Stimulated activated naive CD8-positive, alpha-beta T cell treated with anti-CD3 and anti-CD28 coated beads, Interleukin-15, amount 100 ng/mL, for 72 hours (primary cell): Measurements from ENCODE around the gene GH1.

Experiments used
- ATAC-seq: fragments of 150-1000 bp; cut with Tn5 transposase; 2 replicates; pipeline ENCODE4 v1.10.0; 2021; ENCODE audit warnings: mild to moderate bottlenecking, moderate library complexity
- DNase-seq, 2 donors: peaks; one replicate each; pipeline ENCODE4 v3.0.0; 2021 to 2022
- H3K27ac Mint-ChIP-seq, 2 donors: one replicate each; pipeline ENCODE4 v1.8.0; 2022; ENCODE audit warnings: mild to moderate bottlenecking in 2 of 2, mixed read lengths in 2 of 2, moderate library complexity in 2 of 2
- H3K27me3 Mint-ChIP-seq: one replicate; pipeline ENCODE4 v1.8.0; 2022; ENCODE audit warnings: mixed read lengths
- H3K4me1 Mint-ChIP-seq: one replicate; pipeline ENCODE4 v1.8.0; 2022; ENCODE audit warnings: mild to moderate bottlenecking, mixed read lengths
- H3K4me3 Mint-ChIP-seq, 2 donors: one replicate each; pipeline ENCODE4 v1.8.0; 2022; ENCODE audit warnings: mild to moderate bottlenecking in 2 of 2, mixed read lengths in 2 of 2, moderate library complexity in 1 of 2
- H3K9me3 Mint-ChIP-seq, 2 donors: one replicate each; pipeline ENCODE4 v1.8.0; 2022; ENCODE audit warnings: mixed read lengths in 2 of 2

GH1 gene

DNA sequence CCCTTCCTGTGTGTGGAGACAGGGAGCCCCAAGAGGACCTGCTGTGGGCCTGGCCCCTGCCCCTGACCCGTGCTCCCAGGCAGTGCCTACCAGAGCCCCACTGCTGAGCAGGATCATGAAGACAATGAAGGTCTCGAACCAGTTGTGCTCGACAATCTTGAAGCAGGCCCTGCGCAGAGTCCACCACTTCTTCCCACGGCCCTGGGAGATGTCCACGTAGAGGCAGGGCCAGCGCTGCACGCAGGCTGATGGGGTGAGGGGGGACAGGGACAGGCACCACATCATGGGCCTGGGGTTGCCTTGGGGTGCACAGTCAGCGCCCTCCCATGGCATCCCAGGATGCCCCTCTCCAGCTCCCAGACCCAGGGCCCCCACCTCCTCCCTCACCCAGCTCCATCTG lies 29.9 kb upstream of the GH1 start:
- Mint-ChIP-seq H3K27me3 (no peaks in the 10 kb centered on the region), H3K4me3 (no peak overlapping the region), H3K4me1 (peaks cover 34% of the 10 kb centered on the region), H3K9me3 (no peaks in the 10 kb centered on the region), H3K27ac (no peak overlapping the region)
- ATAC-seq (no peak), DNase-seq (no peak)

DNA sequence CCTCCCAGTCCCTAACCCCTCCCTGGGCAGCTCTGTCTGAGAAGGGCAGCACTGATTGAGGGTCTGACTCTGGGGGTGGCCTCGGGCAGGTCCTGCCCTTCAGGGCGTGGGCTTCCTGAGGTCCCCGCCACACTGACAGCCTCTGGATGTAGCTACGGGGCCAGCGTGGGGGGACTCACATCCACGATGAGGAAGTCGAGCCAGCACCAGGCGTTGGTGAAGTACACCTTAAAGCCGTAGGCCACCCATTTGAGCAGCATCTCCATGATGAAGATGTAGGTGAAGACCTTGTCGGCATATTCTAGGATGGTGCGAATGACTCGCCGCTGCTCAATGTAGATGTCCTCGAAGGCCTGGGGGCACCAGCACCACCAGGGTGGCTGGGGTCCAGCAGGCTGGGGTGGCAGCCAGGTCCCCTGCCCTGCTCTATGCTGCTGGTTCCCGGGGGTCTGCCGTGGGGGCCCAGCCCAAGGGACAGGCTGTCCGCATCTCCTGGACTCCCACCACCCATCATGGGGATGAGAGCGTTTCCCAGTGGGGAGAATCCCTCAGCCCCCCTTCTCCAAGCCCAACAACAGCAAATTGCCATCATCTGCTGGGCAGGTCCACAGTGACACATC lies 29.2 kb upstream of the GH1 start:
- Mint-ChIP-seq H3K4me3 (no peak overlapping the region), H3K9me3 (no peaks in the 10 kb centered on the region), H3K4me1 (peaks cover 28% of the 10 kb centered on the region), H3K27me3 (no peaks in the 10 kb centered on the region), H3K27ac (no peak overlapping the region)
- DNase-seq, result no peak
- ATAC-seq, result no peak

DNA sequence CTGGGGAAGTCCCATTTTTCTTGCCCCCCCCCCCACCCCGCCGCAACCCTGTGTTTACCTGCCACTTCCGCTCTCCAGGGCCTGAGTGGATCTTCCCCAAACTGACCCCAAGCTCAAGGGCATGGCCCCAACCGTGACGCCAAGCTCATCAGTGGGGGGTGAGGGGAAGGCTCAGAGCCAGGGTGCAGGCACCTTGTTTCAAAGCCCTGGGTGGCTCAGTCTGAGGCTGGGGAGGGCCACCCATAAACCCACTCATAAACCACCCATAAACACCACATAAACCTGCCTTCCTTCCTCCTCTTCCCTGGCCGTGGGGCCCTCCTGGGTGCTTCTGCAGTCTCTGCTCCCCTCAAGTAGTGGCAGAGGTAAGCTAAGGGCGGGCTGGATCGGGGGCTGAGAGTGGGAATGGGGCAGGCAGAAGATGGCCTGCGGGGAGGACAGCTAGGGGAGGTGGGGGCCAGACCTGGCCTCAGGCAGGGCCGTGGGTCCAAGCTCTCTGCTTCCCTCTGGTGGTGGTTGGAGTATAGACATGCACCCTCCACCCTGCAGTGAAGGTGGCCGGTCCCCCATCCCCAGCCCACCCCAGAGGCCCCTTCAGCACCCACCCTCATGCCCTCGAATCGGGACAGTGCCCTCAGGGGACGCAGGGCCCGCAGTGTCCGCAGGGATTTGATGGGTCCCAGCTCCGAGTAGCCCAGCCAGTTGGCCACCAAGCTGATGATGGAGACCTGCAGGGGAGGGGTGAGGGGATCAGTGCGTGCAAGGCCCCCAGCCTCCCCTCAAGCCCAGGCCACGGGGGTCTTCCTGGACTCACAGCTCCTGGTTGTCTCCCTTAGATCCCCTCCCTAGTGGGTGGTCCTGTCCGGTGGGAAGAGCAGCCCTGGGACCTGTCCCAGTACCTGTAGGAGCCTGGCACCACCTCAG lies 28.1 kb upstream of the GH1 start:
- DNase-seq, result peak; percentile 74 to 77
- ATAC-seq, result peak; percentile 87
- Mint-ChIP-seq H3K27me3 (no peaks in the 10 kb centered on the region), H3K4me1 (peaks cover 23% of the 10 kb centered on the region), H3K9me3 (no peaks in the 10 kb centered on the region), H3K27ac (peak overlapping the region; percentile 82 to 94), H3K4me3 (peak overlapping the region; percentile 81 to 86)

DNA sequence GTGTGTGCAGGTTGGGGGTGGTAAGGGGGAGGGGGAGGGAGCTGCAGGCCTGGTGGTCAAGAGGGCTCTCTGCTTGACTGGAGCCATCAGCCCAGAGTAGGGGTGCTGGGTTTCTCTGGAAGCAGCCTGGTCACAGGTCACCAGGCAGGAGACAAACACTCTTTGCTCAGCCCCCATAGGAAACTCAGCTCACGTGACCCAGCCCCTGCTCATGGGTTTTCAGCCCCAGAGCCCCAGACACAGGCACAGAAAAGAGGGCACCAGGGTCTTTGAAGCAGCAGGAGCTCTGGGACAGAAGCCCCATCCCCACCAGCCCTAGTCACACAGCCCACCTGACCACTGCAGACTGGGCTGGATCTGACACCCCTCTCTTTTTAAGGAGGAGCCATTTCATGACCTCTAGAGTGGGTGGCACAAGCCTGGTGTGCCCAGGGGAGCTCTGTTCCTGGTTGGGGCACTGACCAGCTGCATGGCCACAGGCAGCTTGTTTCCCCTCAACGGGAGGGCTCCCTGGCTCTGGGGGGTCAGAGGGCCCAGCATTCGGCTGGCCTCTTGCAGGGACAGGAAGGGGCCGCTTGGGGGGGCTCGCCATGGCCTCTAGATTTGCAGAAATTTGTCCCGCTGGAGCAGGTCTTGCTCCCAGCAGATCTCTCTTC lies 27.3 kb upstream of the GH1 start:
- Mint-ChIP-seq H3K4me1 (peaks cover 23% of the 10 kb centered on the region), H3K27me3 (no peaks in the 10 kb centered on the region), H3K27ac (peak overlapping the region; percentile 42 to 82), H3K9me3 (no peaks in the 10 kb centered on the region), H3K4me3 (peak overlapping the region; percentile 81 to 86)
- ATAC-seq (peak; percentile 4), DNase-seq (no peak)

DNA sequence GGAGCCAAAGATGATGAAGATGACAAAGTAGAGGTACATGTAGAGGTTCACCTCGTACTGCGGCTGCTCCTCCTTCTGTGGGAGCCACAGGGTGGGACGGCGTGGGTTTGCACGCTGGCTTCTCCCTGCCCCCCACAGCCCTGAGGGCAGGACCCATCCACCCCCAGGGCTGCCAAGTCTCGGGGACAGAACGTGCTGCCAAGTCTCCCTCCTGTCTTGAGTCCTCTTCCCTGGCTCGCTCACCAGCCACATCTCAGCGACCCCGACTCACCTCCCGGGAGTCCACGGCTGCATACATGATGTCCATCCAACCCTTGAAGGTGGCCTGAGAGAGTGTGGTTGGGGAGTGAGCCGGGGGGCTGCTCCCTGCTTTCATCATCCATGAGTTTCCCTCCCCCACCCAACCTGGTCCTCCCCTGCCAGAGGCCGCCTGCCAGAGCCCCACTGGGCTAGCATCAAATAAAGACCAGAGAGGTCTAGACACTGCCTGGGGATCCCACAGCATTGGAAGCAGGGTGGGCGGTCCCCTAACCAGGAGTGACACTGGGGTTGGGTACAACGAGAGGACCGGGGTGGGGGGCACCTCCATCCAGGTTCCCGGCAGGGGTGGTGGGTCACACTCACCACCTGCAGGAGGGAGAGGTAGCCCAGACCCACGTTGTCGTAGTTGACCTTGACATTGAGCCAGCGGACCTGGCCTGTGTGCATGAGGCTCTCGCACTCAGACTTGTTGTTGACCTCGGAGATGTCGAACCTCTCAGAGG lies 26.3 kb upstream of the GH1 start:
- H3K9me3 Mint-ChIP-seq, result no peaks in the 10 kb centered on the region
- H3K27me3 Mint-ChIP-seq, result no peaks in the 10 kb centered on the region
- ATAC-seq (no peak), DNase-seq (no peak)
- peaks cover 23% of the 10 kb centered on the region for H3K4me1 Mint-ChIP-seq
- H3K4me3 Mint-ChIP-seq, result peak overlapping the region in 1 of 2 donors; percentile 21
- H3K27ac Mint-ChIP-seq, result peak overlapping the region in 1 of 2 donors; percentile 16

DNA sequence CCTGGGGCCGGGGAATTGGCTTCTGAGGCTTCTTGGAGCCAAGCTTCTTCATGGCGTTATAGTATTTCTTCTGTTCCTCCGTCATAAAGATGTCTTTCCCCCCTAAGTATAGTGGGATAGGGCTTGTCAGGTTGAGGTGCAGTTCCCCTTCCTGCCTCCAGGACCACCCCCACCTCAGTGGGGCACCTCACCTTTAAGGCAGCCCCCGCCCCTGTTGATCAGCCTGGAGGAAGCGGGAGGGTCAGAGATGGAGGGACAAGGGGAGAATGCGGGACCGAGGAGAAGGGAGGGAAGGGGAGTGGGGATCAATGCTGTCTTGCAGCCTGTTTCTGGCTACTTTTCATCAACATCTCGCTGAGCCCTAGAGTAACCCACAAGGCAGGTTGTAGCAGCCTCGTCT lies 25.1 kb upstream of the GH1 start:
- Mint-ChIP-seq H3K27me3 (no peaks in the 10 kb centered on the region), H3K4me3 (no peak overlapping the region), H3K4me1 (peaks cover 27% of the 10 kb centered on the region), H3K27ac (no peak overlapping the region), H3K9me3 (no peaks in the 10 kb centered on the region)
- DNase-seq (no peak), ATAC-seq (no peak)

DNA sequence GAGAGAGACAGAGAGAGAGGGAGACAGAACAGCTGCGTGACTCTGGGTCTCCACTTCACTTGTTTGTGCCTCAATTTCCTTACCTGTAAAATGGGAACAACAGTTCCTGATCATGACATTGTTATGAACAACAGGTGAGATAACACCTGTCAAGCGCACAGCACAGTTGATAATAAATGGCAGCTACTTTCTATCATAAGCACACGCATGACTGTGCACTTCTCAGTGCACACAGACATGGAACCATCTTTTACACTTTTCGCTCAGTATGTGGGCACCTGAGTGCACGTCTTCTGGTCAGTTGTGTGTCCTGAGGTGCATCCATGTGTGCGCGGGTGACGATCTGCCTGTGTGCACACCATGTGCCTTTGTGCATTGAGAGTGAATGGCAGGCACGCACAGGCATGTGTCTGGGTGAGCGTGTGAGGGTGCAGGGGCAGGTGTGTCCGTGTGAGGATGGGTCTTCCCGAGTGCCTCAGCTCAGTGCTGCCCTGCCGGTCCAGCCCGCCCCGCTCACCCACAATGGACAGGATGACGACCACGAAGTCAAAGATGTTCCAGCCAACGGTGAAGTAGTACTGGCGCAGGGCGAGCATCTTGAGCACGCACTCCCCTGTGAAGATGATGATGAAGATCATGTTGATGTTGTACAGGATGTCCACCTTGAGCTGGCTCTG lies 23.8 kb upstream of the GH1 start:
- Mint-ChIP-seq H3K4me1 (peaks cover 31% of the 10 kb centered on the region), H3K27me3 (no peaks in the 10 kb centered on the region), H3K27ac (no peak overlapping the region), H3K4me3 (no peak overlapping the region), H3K9me3 (no peaks in the 10 kb centered on the region)
- DNase-seq (no peak), ATAC-seq (no peak)

DNA sequence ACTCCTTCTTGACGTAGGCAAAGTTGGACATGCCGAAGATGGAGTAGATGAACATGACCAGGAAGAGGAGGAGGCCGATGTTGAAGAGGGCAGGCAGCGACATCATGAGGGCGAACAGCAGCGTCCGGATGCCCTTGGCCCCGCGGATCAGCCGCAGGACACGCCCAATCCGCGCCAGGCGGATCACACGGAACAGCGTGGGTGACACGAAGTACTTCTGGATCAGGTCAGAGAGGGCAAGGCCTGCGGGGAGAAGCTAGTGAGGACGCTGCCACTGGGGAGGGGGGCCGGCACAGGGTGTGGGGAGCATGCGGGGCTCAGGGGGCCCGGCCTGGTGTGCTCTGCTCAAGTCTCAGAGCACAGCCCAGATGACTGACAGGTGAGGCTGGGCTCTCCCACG lies 23.1 kb upstream of the GH1 start:
- no peak for DNase-seq
- Mint-ChIP-seq H3K4me3 (no peak overlapping the region), H3K4me1 (peaks cover 27% of the 10 kb centered on the region), H3K9me3 (no peaks in the 10 kb centered on the region), H3K27ac (no peak overlapping the region), H3K27me3 (no peaks in the 10 kb centered on the region)
- ATAC-seq, result no peak

DNA sequence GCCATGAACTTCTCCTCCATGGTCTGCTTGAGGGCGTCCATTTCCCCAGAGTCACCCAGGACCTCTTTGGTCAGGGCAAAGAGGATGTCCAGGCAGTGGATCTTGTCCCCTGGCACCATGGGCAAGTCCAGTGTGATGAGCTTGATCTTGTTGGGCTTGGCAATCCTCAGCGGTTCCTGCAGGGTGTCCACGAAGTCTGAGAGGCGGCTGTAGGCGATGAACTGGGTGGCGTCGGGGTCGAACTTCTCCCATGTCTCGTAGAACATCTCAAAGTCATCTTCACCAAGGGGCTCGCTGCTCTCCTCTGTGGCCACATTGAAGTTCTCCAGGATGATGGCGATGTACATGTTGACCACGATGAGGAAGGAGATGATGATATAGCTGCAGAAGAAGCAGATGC lies 22.5 kb upstream of the GH1 start:
- DNase-seq, result no peak
- Mint-ChIP-seq H3K27me3 (no peaks in the 10 kb centered on the region), H3K4me1 (peaks cover 21% of the 10 kb centered on the region), H3K27ac (no peak overlapping the region), H3K4me3 (no peak overlapping the region), H3K9me3 (no peaks in the 10 kb centered on the region)
- no peak for ATAC-seq

DNA sequence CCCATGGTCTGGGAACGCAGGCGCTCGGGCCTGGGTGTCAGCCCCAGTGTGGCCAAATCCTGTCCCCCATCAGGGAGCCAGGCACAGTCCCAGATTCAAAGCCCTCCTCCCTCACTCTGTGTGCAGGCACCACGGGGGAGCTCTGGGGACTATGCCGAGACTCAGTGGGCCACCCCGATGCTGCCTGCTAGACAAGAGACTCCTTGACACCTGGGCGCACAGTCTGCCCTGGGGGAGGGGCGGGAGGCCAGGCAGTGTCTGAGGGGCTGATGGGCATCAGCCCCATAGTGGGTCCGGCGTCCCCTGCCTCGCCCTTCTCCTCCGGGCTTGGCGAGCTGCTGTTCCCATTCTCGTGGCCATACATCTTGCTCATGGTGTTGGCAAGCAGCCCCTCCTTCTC lies 21.9 kb upstream of the GH1 start:
- H3K4me1 Mint-ChIP-seq, result peaks cover 16% of the 10 kb centered on the region
- H3K27me3 Mint-ChIP-seq, result no peaks in the 10 kb centered on the region
- no peaks in the 10 kb centered on the region for H3K9me3 Mint-ChIP-seq
- no peak overlapping the region for H3K4me3 Mint-ChIP-seq
- no peak for DNase-seq
- ATAC-seq, result peak; percentile 22
- H3K27ac Mint-ChIP-seq, result no peak overlapping the region

DNA sequence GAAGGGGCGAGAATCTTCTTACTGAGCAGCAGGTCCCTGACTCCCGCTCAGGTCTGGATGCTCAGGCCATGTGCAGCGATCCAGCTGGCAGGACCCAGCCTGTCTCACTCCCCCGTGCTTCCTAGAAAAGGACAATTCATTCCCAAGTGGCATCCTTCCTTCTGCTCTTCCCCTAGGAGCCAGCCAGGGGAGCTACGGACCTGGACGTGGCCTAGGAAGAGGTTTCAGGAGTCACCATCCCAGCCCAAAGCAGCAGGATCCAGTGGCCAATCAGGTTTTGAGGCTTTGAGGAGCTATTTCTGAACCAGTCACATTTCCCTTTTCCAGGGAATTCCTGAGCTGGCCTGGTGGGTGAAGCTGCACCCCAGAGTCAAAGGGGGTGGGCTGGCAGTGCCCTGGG lies 21.2 kb upstream of the GH1 start:
- Mint-ChIP-seq H3K4me3 (no peak overlapping the region), H3K9me3 (no peaks in the 10 kb centered on the region), H3K4me1 (peaks cover 9% of the 10 kb centered on the region), H3K27ac (no peak overlapping the region), H3K27me3 (no peaks in the 10 kb centered on the region)
- no peak for ATAC-seq
- DNase-seq, result no peak

DNA sequence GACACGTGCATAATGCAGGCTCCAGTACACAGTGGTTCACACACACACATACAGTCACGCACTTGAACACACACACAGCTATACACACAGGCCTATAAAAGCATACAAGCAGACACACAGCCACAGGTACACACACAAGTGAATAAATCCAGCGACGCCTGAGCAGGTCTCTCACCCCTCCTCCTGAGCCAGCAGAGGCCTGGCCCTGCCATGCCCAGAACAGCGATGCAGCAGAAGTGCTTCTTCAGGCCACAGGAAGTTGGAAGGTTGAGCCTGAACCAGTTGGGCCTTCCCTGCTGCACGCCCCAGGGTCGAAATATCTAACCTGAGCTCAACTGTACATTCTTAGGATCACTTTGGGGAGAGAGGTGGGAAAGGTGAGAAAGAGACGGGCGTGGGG lies 20.8 kb upstream of the GH1 start:
- no peak for ATAC-seq
- Mint-ChIP-seq H3K9me3 (no peaks in the 10 kb centered on the region), H3K27me3 (no peaks in the 10 kb centered on the region), H3K4me1 (peaks cover 8% of the 10 kb centered on the region), H3K4me3 (no peak overlapping the region), H3K27ac (peak overlapping the region in 1 of 2 donors; percentile 16)
- DNase-seq, result no peak

DNA sequence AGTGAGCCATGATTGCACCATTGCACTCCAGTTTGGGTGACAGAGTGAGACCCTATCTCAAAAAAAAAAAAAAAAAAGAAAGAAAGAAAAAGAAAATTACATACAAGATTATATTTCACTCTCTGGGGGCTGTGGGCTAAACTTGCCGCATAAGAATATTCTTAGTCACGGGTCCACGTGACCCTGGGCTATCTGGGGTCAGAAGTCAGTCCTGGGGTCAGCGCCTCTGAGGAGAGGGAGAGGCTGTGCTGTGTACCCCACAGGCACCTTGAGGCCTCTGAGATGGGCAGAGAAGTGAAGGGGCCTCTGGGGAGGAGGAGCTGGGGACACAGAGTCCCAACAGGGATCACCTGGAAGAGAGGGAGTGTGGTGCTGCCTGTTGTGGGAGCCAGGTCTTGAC lies 19.3 kb upstream of the GH1 start:
- Mint-ChIP-seq H3K4me3 (no peak overlapping the region), H3K27ac (peak overlapping the region in 1 of 2 donors; percentile 10), H3K9me3 (no peaks in the 10 kb centered on the region), H3K4me1 (peaks cover 13% of the 10 kb centered on the region), H3K27me3 (no peaks in the 10 kb centered on the region)
- DNase-seq (no peak), ATAC-seq (no peak)

DNA sequence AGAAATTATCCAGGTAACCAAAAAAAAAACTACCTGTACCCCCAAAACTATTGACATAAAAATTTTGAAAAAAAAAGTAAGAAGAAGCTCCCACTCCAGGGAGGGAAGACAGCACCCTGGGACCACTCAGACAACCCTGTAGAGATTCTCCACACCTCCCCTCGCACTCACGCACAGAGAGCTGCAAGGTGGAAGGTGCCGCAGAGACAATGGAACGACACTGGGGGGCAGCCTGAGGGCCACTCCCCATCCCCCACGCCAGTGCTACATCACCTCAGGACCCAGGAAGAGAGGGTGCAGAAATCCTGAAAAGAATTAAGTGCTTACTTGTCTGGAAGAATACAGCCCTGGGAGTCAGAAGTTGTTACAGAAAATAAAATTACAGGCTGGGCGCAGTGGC lies 18.7 kb upstream of the GH1 start:
- no peak for ATAC-seq
- DNase-seq, result no peak
- Mint-ChIP-seq H3K4me3 (no peak overlapping the region), H3K9me3 (no peaks in the 10 kb centered on the region), H3K27me3 (no peaks in the 10 kb centered on the region), H3K4me1 (peaks cover 19% of the 10 kb centered on the region), H3K27ac (no peak overlapping the region)
